K562 (cell line): ENCODE measurements around the gene KARS1. TPM values are rescaled to one million over a fixed set of nuclear protein-coding genes. Genes with fewer than 3 reads are reported as not detected.
A peak's percentile ranks its signal among the peaks of the same experiment; 100 is the strongest.

Experiments used
- CAMTA2 ChIP-seq: fragments of 250-450 bp; sonication (Bioruptor Pico); conservative IDR thresholded peaks from 2 replicates; pipeline ENCODE4 v1.5.1; 2022
- FOXK2 ChIP-seq, 2 experiments: fragments of 450-650 bp; IDR thresholded peaks in 1 of 2; conservative IDR thresholded peaks in 1 of 2; 2 replicates each; pipeline ENCODE4 v1.6.1; 2016; ENCODE audit warnings: low read depth in 2 of 2, mild to moderate bottlenecking in 1 of 2
- MEF2A ChIP-seq: IDR thresholded peaks from 2 replicates; pipeline ENCODE4 v1.6.1; 2011; ENCODE audit warnings: low read depth, mild to moderate bottlenecking, low read length, moderate library complexity; ENCODE audit not compliant: control insufficient read depth
- NFXL1 ChIP-seq: fragments of 450-650 bp; formaldehyde crosslinking; IDR thresholded peaks from 2 replicates; pipeline ENCODE4 v1.4.0; 2021; ENCODE audit warnings: mild to moderate bottlenecking
- SMAD1 ChIP-seq: fragments of 150-350 bp; IDR thresholded peaks from 2 replicates; pipeline ENCODE4 v1.6.1; 2014; ENCODE audit warnings: low read length, low read depth; ENCODE audit not compliant: partially characterized antibody
- ZNF384 ChIP-seq: IDR thresholded peaks from 2 replicates; pipeline ENCODE4 v1.6.1; 2012; ENCODE audit warnings: low read depth, low read length, improper control_type of control experiment
- ZNF830 ChIP-seq: fragments of 250-450 bp; sonication (Bioruptor Pico); IDR thresholded peaks from 2 replicates; pipeline ENCODE4 v1.5.0; 2021; ENCODE audit warnings: mild to moderate bottlenecking
- polyA plus RNA-seq, 8 experiments: library from polyadenylated mRNA; depleted of rRNA in 4 of 8; stranded (reverse) in 5 of 8; unstranded in 3 of 8; fragments of >200 nt; fragmentation: Nextera tagmentation in 2 of 8; fragmentation: Illumina TruSeq in 1 of 8; extraction: Ambion mirVana in 2 of 8; extraction: Trizol in 1 of 8; gene quantifications; 2 replicates each; pipeline versions ENCODE4 v1.2.1 to v1.2.3, GENCODE V29; 2011 to 2014; ENCODE audit warnings: inconsistent platforms in 1 of 8, missing spikeins in 1 of 8
- total RNA-seq, 7 experiments: library from RNA; depleted of rRNA in 6 of 7; stranded (reverse); fragments of >200 nt in 6 of 7; fragmentation: Illumina TruSeq in 2 of 7; extraction: Trizol in 2 of 7; gene quantifications; 2 replicates each; pipeline versions ENCODE4 v1.2.1 to v1.2.3, GENCODE V29; 2011 to 2021; ENCODE audit warnings: low replicate concordance in 1 of 7
- TF ChIP-seq, protein P1 (sequence below): sonication (generic); formaldehyde crosslinking; IDR thresholded peaks from 2 replicates; pipeline ENCODE4 v1.9.0; 2022; ENCODE audit warnings: mild to moderate bottlenecking, missing genetic modification reagents
- TF ChIP-seq, protein P2 (sequence below): fragments of 250-450 bp; sonication (Bioruptor Pico); IDR thresholded peaks from 2 replicates; pipeline ENCODE4 v1.4.0; 2020
- TF ChIP-seq, protein P3 (sequence below), 2 experiments: fragments of 150-350 bp in 1 of 2; IDR thresholded peaks; 2 replicates each; pipeline ENCODE4 v1.6.1; 2012 to 2016; ENCODE audit warnings: low read depth in 2 of 2, low read length in 2 of 2, mild to moderate bottlenecking in 1 of 2, moderate library complexity in 1 of 2
- TF ChIP-seq, protein P4 (sequence below), 2 experiments: fragments of 450-650 bp; IDR thresholded peaks; 2 replicates each; pipeline ENCODE4 v1.6.1; 2018; ENCODE audit warnings: mild to moderate bottlenecking in 2 of 2, low read depth in 1 of 2; ENCODE audit not compliant: partially characterized antibody in 2 of 2

The KARS1 gene
- total and polyA plus RNA-seq, 9 of the 15 experiments (the other 6 are each of a cell fraction or from before 2014, with no cell fraction given) = 223 to 386 (median 304) TPM

DNA sequence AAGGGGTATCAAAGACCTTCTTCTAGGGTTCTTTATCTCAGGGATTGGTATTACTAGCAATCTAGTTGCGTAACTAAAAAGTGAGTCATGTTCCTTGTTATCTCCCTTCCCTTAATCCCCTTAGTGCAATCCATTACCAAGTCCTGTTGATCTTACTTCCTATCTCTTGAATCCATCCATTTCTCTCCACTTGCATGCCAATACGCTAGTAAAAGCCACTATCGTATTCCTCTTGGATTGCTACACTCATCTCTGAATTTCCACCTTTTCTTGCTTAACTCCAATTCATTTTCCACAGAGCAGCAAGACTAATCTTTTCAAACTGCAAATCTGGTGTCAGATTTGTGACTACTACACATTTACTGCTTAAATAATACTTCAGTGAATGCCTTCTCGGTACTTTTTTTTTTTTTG lies 22.5 kb downstream of the KARS1 start (continued):
- TF ChIP-seq ZNF384 (no peak), SMAD1 (no peak), NFXL1 (no peak), CAMTA2 (CRISPR knock-in tag) (no peak), FOXK2 (conservative IDR thresholded peaks at IDR 0.05 in 1 of 2, IDR thresholded peaks at IDR 0.05 in 1 of 2; ENCODE audit: low read depth in 2 of 2) (no peak), ZNF830 (CRISPR knock-in tag) (no peak), MEF2A (no peak)
- TF ChIP-seq, protein P1, sequence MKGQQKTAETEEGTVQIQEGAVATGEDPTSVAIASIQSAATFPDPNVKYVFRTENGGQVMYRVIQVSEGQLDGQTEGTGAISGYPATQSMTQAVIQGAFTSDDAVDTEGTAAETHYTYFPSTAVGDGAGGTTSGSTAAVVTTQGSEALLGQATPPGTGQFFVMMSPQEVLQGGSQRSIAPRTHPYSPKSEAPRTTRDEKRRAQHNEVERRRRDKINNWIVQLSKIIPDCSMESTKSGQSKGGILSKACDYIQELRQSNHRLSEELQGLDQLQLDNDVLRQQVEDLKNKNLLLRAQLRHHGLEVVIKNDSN = no peak
- TF ChIP-seq, protein P2, sequence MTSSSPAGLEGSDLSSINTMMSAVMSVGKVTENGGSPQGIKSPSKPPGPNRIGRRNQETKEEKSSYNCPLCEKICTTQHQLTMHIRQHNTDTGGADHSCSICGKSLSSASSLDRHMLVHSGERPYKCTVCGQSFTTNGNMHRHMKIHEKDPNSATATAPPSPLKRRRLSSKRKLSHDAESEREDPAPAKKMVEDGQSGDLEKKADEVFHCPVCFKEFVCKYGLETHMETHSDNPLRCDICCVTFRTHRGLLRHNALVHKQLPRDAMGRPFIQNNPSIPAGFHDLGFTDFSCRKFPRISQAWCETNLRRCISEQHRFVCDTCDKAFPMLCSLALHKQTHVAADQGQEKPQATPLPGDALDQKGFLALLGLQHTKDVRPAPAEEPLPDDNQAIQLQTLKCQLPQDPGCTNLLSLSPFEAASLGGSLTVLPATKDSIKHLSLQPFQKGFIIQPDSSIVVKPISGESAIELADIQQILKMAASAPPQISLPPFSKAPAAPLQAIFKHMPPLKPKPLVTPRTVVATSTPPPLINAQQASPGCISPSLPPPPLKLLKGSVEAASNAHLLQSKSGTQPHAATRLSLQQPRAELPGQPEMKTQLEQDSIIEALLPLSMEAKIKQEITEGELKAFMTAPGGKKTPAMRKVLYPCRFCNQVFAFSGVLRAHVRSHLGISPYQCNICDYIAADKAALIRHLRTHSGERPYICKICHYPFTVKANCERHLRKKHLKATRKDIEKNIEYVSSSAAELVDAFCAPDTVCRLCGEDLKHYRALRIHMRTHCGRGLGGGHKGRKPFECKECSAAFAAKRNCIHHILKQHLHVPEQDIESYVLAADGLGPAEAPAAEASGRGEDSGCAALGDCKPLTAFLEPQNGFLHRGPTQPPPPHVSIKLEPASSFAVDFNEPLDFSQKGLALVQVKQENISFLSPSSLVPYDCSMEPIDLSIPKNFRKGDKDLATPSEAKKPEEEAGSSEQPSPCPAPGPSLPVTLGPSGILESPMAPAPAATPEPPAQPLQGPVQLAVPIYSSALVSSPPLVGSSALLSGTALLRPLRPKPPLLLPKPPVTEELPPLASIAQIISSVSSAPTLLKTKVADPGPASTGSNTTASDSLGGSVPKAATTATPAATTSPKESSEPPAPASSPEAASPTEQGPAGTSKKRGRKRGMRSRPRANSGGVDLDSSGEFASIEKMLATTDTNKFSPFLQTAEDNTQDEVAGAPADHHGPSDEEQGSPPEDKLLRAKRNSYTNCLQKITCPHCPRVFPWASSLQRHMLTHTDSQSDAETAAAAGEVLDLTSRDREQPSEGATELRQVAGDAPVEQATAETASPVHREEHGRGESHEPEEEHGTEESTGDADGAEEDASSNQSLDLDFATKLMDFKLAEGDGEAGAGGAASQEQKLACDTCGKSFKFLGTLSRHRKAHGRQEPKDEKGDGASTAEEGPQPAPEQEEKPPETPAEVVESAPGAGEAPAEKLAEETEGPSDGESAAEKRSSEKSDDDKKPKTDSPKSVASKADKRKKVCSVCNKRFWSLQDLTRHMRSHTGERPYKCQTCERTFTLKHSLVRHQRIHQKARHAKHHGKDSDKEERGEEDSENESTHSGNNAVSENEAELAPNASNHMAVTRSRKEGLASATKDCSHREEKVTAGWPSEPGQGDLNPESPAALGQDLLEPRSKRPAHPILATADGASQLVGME = no peak
- TF ChIP-seq, protein P3, sequence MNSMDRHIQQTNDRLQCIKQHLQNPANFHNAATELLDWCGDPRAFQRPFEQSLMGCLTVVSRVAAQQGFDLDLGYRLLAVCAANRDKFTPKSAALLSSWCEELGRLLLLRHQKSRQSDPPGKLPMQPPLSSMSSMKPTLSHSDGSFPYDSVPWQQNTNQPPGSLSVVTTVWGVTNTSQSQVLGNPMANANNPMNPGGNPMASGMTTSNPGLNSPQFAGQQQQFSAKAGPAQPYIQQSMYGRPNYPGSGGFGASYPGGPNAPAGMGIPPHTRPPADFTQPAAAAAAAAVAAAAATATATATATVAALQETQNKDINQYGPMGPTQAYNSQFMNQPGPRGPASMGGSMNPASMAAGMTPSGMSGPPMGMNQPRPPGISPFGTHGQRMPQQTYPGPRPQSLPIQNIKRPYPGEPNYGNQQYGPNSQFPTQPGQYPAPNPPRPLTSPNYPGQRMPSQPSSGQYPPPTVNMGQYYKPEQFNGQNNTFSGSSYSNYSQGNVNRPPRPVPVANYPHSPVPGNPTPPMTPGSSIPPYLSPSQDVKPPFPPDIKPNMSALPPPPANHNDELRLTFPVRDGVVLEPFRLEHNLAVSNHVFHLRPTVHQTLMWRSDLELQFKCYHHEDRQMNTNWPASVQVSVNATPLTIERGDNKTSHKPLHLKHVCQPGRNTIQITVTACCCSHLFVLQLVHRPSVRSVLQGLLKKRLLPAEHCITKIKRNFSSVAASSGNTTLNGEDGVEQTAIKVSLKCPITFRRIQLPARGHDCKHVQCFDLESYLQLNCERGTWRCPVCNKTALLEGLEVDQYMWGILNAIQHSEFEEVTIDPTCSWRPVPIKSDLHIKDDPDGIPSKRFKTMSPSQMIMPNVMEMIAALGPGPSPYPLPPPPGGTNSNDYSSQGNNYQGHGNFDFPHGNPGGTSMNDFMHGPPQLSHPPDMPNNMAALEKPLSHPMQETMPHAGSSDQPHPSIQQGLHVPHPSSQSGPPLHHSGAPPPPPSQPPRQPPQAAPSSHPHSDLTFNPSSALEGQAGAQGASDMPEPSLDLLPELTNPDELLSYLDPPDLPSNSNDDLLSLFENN (IDR thresholded peaks at IDR 0.05; ENCODE audit: low read depth in 2 of 2, low read length in 2 of 2) = no peak
- TF ChIP-seq, protein P4, sequence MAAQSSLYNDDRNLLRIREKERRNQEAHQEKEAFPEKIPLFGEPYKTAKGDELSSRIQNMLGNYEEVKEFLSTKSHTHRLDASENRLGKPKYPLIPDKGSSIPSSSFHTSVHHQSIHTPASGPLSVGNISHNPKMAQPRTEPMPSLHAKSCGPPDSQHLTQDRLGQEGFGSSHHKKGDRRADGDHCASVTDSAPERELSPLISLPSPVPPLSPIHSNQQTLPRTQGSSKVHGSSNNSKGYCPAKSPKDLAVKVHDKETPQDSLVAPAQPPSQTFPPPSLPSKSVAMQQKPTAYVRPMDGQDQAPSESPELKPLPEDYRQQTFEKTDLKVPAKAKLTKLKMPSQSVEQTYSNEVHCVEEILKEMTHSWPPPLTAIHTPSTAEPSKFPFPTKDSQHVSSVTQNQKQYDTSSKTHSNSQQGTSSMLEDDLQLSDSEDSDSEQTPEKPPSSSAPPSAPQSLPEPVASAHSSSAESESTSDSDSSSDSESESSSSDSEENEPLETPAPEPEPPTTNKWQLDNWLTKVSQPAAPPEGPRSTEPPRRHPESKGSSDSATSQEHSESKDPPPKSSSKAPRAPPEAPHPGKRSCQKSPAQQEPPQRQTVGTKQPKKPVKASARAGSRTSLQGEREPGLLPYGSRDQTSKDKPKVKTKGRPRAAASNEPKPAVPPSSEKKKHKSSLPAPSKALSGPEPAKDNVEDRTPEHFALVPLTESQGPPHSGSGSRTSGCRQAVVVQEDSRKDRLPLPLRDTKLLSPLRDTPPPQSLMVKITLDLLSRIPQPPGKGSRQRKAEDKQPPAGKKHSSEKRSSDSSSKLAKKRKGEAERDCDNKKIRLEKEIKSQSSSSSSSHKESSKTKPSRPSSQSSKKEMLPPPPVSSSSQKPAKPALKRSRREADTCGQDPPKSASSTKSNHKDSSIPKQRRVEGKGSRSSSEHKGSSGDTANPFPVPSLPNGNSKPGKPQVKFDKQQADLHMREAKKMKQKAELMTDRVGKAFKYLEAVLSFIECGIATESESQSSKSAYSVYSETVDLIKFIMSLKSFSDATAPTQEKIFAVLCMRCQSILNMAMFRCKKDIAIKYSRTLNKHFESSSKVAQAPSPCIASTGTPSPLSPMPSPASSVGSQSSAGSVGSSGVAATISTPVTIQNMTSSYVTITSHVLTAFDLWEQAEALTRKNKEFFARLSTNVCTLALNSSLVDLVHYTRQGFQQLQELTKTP (IDR thresholded peaks at IDR 0.05; ENCODE audit: low read depth in 1 of 2, partially characterized antibody in 2 of 2) = peak in 1 of 2 experiments; percentile 44
